Activated CD4-positive, alpha-beta T cell treated with anti-CD3 and anti-CD28 coated beads for 1 hour (primary cell): ENCODE data around the gene TMEM132D.
"Not testable (repeated sequence)": the region's sequence is repeated elsewhere in the genome, so short reads cannot be mapped to it uniquely, and the experiment has no call there.

Experiments used
- DNase-seq: peaks from one replicate; pipeline ENCODE4 v3.0.0-alpha.2; 2020

TMEM132D gene

DNA sequence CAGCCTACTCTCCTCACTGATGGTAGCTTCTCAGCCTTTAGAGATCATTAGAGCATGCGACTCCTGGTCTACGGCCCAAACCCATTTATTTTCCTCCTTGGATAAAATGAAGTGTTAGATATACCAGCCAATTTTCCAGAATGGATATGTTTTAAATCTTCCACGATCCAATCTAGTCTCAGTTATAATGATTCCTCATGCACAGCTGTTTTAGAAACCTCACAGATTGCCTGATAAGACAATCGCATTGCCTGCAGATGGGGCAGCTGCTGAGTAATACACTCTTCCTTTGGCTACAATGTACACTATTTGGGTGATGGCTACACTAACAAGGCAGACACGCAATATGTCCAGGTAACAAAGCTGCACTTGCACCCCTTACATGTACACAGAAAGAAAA lies 823.4 kb downstream of the TMEM132D start:
- DNase-seq, result no peak

DNA sequence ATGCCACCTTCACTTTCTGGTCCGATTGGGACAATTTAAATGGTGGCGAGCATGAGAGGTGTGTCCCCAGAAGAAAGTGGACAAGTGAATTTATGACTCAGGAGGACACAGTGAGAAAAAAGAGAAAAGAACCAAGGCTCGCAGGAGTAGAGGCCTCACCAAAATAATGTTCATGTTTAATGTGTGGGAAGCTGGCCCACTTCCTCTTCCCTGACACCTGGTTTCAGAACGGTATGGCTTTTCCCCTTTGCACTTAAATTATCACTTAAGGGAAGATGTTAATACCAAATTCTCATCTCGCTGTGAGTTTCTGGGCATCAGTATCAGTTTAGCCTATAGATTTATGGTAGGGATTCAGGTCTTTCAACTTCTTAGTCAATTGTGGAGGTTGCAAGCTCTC lies 824.1 kb downstream of the TMEM132D start:
- no peak for DNase-seq

DNA sequence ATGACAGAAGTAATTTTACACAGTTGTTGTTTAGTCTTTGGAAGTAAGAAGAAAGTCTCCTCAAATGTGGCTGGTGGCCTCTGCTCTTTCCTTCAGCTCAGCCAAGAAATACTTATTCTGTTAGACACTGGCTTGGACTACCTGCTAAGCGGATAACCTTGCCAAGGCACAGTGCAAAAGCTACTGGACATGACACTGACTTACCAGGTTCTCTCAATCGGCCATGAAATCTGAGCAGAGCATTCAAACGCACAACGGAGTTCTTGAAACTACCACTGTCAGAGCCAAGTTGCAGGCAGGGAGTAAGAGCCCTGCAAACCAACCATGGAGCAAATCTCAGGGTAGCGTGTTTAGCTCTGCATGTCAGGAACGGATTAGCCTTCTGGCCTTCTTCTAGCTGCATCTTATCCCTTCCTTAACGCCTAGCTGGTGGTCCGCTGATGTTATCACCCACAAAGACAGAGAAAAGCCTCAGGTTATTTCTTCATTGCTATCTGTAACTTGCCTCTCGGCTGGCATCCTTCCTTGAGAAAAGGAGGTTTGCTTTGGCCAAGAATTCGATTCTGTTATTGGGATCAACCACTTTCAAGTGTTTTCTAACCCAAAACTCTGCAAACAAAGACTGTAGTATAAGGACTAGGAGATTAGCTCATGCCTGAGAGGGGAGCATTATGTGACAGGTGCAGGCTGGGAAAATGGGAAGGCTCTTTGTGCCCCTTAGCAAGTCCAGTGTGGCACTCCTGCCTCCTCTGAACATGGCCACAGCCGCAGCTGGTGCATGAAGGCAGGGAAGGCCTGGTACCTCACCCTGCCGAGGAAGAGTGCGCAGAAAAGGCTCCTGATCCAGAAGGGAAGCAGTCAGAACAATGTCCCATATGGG lies 827.1 kb downstream of the TMEM132D start:
- no peak for DNase-seq

DNA sequence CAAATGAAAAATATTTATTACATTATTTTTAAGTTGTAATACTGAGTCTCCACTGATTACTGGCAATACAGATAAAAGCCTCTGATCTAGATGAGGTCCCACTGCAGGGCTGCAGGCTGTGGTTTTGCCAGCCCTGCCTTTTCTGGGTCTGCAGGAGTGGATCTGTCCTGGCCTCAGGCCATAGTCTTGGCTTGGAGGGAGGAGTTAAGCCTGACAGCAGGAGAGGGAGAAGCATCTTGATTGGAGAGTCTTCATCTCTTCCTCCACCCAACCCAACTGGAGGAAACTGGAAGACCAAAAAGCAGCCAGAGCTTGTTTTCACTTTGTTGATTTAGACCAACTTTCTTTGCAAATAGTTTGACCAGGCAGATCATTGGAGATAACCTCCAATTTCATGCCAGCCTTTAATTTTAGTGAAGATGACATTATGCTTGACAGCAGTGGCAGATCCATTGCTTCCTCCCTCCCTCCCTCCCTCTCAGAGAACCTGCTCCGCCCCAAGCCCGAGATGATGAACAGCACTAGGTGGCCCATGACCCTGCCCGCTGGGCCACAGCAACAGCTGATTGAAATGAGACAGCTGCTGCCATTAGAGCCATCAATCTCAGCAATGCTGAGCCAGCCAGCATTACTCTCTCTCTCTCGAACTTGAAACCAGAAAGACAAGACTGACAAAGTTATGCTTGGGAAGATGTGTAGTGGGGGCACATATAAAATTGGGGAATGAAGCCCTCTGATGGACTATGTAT lies 828.2 kb downstream of the TMEM132D start:
- no peak for DNase-seq

DNA sequence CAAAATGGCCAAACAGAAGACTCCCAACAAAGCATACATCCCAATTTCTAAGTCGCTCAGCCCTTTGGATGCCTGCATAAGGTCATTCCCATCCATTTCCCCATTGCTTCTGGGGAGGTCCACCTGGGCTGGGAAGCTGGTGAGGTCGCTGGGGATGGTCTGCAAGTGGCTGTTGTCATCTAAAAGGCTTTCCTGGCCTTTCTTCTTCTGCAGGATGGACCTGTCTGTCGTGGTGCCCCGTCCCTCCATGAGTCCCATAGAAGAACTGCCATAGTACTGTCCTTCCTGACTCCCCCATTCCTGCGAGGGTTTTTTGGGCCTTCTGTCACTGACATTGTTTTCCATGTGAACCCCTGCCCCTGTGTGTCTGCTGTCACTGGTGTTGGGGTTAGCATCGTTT lies 829.4 kb downstream of the TMEM132D start:
- DNase-seq, result no peak

DNA sequence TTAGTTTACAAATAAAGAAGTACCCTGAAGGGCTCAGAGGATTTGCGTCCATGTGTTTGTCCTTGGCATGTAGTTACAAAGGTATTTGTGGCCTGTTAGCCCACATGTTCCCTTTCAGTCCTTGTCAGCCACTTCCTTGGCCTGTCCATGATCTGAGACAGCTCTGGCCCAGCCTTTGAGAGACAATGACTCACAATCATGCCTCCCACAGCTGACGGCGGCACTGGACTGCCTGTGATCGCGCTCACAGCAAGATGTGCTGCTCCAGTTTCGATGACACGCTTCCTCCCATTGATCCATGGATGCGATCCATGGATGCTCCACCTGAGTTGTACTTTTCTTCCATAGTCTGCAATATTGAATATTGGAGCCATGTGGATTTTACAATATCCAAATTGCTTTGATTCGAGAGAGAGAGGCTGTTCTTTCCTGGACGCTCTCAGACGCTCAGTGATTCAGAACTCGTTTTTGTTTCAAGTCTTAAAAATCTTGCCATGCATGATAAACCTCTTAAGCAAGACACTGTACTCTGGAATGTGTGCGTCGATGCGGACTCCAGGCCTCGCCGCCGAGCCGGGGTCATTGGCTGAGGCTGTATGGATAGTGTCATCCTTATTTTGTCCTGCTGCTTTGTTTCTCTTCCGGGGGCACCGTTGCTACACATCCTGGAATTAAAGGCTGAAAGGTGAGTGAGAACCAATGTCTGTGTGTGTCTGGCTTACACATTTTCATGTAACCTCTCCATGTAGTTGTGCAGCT lies 830.5 kb downstream of the TMEM132D start:
- DNase-seq, result no peak

DNA sequence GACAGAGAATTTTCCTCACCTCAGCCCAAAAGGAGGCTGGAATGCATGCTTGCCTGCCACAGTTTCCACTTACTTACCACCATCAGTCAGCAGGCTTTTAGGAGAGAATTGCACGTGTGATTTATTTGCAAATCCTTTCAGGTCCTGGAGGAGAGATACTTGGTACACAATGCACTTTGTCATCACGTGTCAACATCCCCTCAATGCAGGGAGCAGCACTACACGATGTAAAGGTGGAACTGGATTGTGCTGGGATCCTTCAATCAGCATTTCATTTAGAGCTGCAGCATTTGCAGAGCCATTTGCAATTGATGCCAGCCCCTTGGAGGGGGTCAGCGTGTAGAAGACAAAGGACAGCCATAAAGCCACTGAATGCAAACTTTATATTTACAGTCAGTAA lies 832.5 kb downstream of the TMEM132D start:
- DNase-seq, result no peak

DNA sequence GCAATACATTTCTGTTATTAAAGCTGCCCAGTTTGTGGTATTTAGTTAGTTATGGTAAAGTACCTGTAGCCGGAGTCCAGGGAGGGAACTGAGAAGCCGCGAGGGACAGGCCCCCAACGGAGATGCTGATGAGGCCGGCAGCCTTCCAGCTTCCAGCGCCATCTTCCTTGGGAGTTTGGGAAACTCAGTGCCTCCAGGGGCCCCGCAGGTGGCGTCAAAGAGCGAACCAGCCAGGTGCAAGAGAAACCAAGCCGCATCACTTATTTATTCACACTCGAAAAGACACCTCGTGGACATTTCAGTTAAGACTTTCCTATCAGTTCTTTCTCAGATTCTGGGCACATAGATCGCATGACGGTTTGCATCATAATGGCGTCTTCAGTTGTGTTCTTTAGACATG lies 833.9 kb downstream of the TMEM132D start:
- DNase-seq, result no peak

DNA sequence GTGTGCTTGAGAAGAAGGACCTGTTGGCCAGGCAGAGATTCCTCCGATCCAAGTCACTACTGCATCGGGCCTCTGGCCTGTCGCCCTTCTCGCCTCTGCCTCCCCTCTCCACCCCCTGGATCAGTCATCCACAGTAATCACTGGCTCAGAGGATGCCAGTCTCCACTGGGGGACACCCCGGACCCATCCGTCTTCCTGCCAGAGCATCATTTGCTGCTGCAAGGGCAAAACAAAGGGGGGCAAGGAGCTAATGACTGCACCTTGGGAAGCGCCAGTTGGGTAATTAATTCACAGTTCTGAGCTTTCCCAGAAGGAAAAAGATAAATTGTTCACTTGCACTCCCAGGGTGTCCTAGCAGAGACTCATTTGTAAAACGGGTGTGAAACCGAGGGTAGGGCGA lies 835.1 kb downstream of the TMEM132D start:
- no peak for DNase-seq

DNA sequence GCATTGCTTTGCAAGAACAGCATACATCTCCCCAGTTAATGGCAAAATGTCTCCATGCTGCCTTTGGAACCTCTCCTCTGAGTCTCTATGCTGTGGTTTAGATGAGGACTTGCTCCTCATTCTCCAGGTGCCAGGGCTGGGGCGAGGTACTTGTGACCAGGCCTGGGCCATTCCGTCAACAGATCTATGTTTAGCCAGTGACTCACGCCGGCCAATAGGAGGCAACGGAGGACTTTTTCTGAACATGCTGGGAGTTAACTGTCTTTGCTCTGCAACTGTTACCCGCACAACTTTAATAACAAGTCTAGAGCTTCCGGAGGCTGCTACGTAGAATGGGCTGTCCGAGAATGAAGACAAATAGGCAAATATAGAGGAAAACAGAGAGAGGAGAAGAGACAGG lies 836.3 kb downstream of the TMEM132D start:
- no peak for DNase-seq

DNA sequence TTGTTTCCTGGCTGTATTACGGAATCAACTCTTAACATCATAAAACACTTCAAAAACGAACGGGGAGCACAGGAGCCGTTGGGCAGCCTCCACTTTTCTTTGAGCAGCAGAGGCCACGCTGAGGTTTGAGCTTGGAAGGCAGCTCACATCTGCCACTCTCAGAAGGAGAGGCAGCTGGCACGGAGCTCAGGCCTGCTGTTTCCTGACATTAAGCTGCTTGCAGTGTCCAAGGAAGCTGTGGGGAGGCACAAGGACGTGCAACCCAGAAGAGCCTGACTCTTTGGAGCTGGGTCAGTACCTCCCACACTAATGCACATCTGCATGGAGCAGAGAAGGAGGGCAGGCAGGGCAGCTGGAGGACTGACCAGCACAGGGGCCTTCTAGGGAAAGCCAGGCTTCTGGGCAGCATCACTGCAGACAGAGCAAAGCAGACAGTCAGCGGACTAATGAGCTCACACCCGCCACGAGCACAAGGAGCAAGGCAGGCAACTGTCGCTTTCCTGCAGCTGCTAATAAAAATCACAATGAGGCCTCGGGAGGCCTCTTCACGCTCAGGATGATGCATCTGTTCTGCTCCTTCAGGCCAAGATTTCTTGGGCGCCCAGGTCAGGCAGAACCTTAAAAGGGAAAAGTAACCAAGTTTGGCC lies 839.5 kb downstream of the TMEM132D start:
- DNase-seq, result no peak

DNA sequence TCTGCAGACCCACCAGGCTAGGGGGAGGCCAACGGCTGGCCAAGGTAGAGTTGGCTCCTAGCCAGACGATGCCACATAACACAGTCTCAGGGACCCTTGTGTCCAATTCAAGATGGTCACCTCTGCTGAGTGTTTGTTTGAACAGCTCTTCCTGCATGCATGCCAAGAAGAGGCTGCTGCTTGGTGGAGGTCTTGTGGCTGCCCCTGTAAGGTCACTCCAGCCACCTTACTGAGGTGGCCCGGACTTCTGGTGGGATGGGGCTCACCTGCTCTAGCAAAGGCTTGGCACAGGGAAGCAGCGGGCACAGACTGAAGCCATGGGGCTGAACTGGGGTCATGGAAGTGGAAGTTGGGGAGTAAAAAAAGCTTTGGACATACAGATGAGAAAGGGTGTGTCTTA lies 840.2 kb downstream of the TMEM132D start:
- no peak for DNase-seq

DNA sequence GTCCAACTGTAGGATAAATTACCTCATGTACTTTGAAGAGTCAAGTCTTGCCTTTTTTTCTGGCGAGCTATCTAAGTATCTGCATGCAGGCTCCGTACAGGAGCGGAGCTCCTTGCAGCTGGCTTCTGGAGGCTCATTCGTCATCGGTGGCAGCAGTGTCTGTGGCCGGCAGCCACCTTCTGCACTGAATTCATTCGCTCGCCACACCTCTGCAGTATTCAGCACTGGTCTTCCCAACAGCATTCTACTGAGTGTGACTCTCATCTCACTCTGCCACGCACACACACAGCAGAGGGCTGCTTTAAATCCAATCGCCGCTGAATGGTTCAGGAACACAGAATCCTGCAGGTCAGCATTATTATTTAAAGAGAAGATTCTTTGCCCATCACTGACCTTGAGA lies 850.6 kb downstream of the TMEM132D start:
- no peak for DNase-seq

DNA sequence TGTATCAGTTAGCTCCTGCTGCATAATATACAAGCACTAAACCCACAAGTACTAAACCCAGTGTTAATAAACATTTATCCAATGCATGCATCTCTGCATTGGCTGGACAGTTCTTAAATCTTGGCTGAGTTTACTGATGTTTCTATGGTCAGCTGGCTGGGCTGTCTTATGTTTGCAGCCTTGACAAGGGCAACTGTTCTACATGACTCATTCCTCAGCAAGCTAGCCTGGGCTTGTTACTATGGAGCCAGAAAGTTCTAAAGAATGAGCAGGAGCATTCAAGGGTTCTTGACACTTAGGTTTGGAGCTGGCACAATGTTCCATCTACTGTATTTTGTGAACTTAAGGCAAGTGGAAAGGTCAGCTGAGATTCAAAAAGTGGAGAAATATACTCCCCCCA lies 851.5 kb downstream of the TMEM132D start:
- DNase-seq, result no peak

DNA sequence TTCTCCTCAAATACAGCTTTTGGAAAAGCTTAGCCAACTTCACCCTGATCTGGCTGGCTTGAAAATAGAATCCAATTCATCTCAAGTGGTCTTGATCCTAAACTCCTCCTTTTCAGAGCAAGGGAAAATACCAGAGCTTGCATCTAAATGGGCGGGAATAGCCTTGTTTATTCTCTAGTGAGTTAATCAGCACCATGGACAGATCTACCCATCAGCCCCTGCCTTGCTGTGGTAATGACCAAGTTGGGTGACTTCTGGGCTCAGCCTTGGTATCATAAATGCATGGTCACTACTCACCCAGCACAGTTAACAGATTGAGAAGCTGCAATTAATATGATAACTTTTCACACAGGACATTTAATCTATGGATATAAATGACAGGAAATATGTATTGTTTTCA lies 853.9 kb downstream of the TMEM132D start:
- DNase-seq, result no peak

DNA sequence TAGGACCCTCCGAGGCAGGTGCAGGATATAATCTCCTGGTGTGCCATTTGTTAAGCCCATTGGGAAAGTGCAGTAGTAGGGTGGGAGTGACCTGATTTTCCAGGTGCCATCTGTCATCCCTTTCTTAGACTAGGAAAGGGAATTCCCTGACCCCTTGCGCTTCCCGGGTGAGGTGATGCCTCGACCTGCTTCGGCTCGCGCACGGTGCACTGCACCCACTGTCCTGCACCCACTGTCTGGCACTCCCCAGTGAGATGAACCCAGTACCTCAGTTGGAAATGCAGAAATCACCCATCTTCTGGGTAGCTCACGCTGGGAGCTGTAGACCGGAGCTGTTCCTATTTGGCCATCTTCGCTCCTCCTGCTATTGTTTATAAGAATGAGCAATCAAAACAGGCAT lies 860.5 kb downstream of the TMEM132D start:
- not testable (repeated sequence) for DNase-seq

DNA sequence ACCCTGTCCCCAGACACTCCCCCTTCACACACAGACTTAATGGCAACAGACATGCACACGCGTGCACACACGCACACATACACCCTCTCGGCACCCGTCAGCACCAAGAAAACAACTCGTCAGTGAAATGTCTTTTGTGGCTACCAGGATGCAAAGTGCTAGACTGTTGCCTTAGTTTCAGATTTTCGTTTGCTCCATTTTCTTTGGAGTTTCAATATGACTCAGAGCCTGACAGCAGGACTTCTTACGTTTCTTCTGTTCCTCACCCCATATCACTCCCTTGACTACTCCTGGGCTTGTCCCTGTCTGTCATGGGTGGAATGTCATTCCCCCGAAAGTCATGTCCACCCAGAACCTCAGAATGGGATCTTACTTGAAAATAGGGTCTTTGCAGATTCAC lies 867.7 kb downstream of the TMEM132D start:
- DNase-seq, result no peak

DNA sequence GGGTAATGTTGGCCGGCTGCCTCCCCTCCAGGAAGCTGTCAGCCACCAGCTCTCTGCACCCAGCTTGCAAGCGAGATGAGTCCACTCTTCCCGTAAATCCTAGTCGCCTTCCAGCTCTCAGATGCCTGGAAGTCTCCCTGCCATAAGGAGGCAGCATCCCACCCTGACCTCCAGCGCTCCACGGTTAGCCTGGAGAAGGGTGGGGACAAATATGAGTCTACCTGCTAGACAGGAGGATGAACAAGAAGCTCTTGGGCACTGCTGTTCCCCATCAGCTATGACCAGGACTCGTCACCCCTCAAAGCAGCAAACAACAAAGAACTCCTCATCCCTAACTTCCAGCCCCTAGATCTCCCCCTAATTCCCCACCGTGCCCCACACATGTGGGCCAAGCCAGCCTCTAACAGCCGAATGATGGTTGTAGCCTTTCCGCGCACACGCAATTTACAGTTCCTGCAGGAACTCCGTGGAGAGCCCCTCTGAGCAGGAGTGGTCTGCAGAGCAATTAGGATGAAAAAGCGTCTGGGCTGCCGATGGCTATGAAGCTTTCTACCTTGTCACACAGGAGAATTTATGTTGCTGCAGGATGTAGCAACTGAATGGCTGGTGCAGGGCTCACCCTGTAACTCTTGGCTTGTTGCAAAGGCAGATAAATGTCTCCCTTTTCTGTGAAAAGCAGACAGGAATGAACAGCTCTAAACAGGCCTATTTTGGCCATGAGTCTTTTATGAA lies 869.1 kb downstream of the TMEM132D start:
- DNase-seq, result no peak

DNA sequence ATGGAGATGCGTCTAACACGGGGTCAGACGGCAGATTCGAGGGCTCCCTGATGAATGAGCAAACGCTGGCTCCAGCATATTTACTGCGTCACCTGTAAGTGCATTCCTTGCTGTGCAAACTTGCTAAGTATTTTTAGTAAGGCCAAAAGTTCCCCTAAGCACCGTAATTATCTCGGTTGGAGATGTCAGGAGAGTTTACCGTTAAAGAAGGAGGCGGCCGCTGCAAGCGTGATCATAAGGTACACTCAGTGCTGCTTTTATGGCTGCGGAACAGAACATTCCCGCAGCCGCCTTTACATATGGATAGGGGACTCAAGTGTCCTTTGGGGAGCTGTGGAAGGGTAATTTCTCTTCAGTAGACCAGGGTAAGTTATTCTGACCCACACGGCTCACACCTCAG lies 875.0 kb downstream of the TMEM132D start:
- no peak for DNase-seq

DNA sequence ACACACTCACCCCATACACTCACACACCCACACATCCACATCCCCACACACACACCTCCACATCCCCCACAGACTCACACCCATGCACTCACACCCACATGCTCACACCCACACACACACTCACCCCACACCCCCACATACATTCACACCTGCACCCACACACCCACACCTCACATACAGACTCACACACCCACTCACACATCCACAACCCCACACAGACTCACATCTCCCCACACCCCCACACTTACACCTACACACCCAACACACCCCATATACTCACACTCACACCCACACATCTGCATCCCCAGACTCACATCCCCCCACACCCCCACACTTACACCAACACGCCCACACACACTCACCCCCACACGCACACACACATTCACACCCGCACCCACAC lies 878.8 kb downstream of the TMEM132D start:
- DNase-seq, result no peak
